Esophagus muscularis mucosa (tissue), 4 donors: ENCODE results near the gene MIAT. TPM values are rescaled to one million over a fixed set of nuclear protein-coding genes. Genes with fewer than 3 reads are reported as not detected.
"Not testable (repeated sequence)": the region's sequence is repeated elsewhere in the genome, so short reads cannot be mapped to it uniquely, and the experiment has no call there.

Experiments used
- DNase-seq: peaks from one replicate; pipeline ENCODE4 v3.0.0-alpha.2; 2017; ENCODE audit errors: extremely low spot score
- H3K27ac ChIP-seq, 4 donors: fragments of 200-600 bp; sonication (generic); replicated peaks in 1 of 4; 1 replicate in 3 of 4; 2 replicates in 1 of 4; pipeline ENCODE4 v1.5.1; 2016 to 2019; ENCODE audit warnings: mild to moderate bottlenecking in 1 of 4
- H3K27me3 ChIP-seq, 4 donors: fragments of 200-600 bp; sonication (generic); one replicate each; pipeline versions ENCODE4 v1.5.1 to v1.6.0; 2016 to 2019
- H3K36me3 ChIP-seq, 4 donors: fragments of 200-600 bp; sonication (generic); one replicate each; pipeline ENCODE4 v1.5.1; 2016 to 2019
- H3K4me1 ChIP-seq, 4 donors: fragments of 200-600 bp; sonication (generic); one replicate each; pipeline ENCODE4 v1.5.1; 2016 to 2019
- H3K4me3 ChIP-seq, 4 donors: fragments of 200-600 bp; sonication (generic); 1 replicate in 2 of 4; 2 replicates in 2 of 4; pipeline ENCODE4 v1.5.1; 2016 to 2019; ENCODE audit warnings: mild to moderate bottlenecking in 4 of 4, moderate library complexity in 1 of 4
- H3K9me3 ChIP-seq, 4 donors: fragments of 200-600 bp; sonication (generic); 1 replicate in 3 of 4; 2 replicates in 1 of 4; pipeline ENCODE4 v1.5.1; 2016 to 2019
- CTCF ChIP-seq, 3 experiments: fragments of 200-600 bp in 2 of 3; fragments of 450-650 bp in 1 of 3; sonication (generic) in 2 of 3; IDR thresholded peaks; one replicate each; pipeline ENCODE4 v1.5.1; 2017 to 2019; ENCODE audit warnings: antibody characterized with exemption in 3 of 3, mild to moderate bottlenecking in 2 of 3, moderate library complexity in 1 of 3
- EP300 ChIP-seq: sonication (generic); formaldehyde crosslinking; IDR thresholded peaks from one replicate; pipeline ENCODE4 v1.6.1; 2017; ENCODE audit warnings: antibody characterized with exemption
- POLR2A ChIP-seq: fragments of 450-650 bp; IDR thresholded peaks from one replicate; pipeline ENCODE4 v1.6.1; 2017; ENCODE audit warnings: antibody characterized with exemption, moderate library complexity, mild to moderate bottlenecking, low read depth
- POLR2AphosphoS5 ChIP-seq, 2 donors: sonication (generic); formaldehyde crosslinking; IDR thresholded peaks; one replicate each; pipeline ENCODE4 v1.6.1; 2017; ENCODE audit warnings: antibody characterized with exemption in 2 of 2
- WGBS: methylation state at CpG from one replicate; pipeline ENCODE4 v1.1.5; 2018; 5-methylcytosine and 5-hydroxymethylcytosine counted together
- intact Hi-C: fragments of 100-400 bp; cut with DNase I; formaldehyde crosslinking; loops from one replicate; pipeline ENCODE4 v1.15.1; 2023
- total RNA-seq, 4 donors: library from RNA; depleted of rRNA; stranded (reverse); fragments of >200 nt; gene quantifications; one replicate each; pipeline versions ENCODE4 v1.1.0 to v1.2.1, GENCODE V29; 2016

The MIAT gene
- total RNA-seq, 4 donors from 2014 or later, result 0.19 to 1.2 (median 0.38) TPM

DNA sequence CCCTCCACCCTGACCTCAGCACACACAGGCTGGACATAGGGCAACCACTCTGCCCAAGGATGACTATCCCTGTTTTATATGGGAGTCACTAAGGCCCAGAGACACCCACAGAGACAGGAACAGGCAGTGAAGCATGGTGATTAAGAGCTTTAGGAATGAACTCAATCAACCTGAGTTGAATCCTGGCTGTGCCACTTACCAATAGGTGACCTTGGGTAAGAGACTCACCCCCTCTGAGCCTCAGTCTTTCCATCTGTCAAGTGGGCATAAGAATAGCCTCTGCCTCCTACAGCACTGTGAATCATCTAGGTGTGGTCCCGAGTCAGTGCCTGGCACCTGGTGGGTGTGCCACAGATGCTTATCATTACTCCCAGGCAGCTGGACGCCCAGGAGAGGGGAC is 46.4 kb upstream of the MIAT start:
- DNase-seq, result no peak
- Histone ChIP-seq H3K27me3 (peaks cover 0 to 40% (median 0%) of the 10 kb centered on the region in 4 donors), H3K36me3 (no peaks in the 10 kb centered on the region), H3K27ac (no peak overlapping the region), H3K4me3 (no peak overlapping the region), H3K4me1 (no peaks in the 10 kb centered on the region), H3K9me3 (no peaks in the 10 kb centered on the region)
- intact Hi-C loops, result no loop called here
- no peak for TF ChIP-seq CTCF (IDR thresholded peaks at IDR 0.05)
- TF ChIP-seq EP300, result no peak
- TF ChIP-seq POLR2A, result no peak
- no peak for TF ChIP-seq POLR2AphosphoS5 (IDR thresholded peaks at IDR 0.05)
- WGBS, result 81% methylated on average over 2 of the region's 2 CpGs

- Histone ChIP-seq H3K27me3 (peaks cover 0 to 54% (median 0%) of the 10 kb centered on the region in 4 donors), H3K9me3 (no peaks in the 10 kb centered on the region), H3K4me1 (no peaks in the 10 kb centered on the region), H3K27ac (no peak overlapping the region), H3K4me3 (no peak overlapping the region), H3K36me3 (no peaks in the 10 kb centered on the region)
- TF ChIP-seq POLR2A, result no peak
- TF ChIP-seq POLR2AphosphoS5 (IDR thresholded peaks at IDR 0.05), result no peak
- no peak for TF ChIP-seq EP300
- no peak for TF ChIP-seq CTCF (IDR thresholded peaks at IDR 0.05)
- DNase-seq, result no peak
- intact Hi-C loops, result no loop called here
- WGBS, result 90% methylated on average over 4 of the region's 4 CpGs
These were observed 44.7 kb upstream of the MIAT start for GRCh38 chr22:26612652-26613051.

DNA sequence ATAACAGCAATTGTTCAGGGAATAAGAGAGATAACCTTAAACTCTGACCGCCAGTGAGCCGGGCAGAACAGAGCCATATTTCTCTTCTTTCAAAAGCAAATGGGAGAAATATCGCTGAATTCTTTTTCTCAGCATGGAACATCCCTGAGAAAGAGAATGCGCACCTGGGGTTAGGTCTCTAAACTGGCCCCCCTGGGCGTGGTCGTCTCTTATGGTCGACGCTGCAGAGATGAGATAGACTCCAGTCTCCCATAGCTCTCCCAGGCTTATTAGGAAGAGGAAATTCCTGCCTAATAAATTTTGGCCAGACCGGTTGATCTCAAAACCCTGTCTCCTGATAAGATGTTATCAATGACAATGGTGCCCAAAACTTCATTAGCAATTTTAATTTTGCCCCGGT is 43.6 kb upstream of the MIAT start:
- peaks cover 0 to 64% (median 0%) of the 10 kb centered on the region in 4 donors for H3K27me3 ChIP-seq

GRCh38 chr22:26614322-26614721 is 43.1 kb upstream of the MIAT start:
- Histone ChIP-seq H3K4me3 (no peak overlapping the region), H3K27ac (no peak overlapping the region), H3K36me3 (no peaks in the 10 kb centered on the region), H3K4me1 (peaks cover 0 to 6% (median 1%) of the 10 kb centered on the region in 4 donors), H3K27me3 (peaks cover 0 to 70% (median 0%) of the 10 kb centered on the region in 4 donors), H3K9me3 (no peaks in the 10 kb centered on the region)
- intact Hi-C loops, result no loop called here
- TF ChIP-seq POLR2A (no peak), POLR2AphosphoS5 (IDR thresholded peaks at IDR 0.05) (no peak), EP300 (no peak), CTCF (IDR thresholded peaks at IDR 0.05) (no peak)
- no peak for DNase-seq
- 52% methylated on average over 14 of the region's 14 CpGs for WGBS

More for the DNA sequence above, 43.6 kb upstream of the MIAT start:
- 26% methylated on average over 10 of the region's 10 CpGs for WGBS
- H3K9me3 ChIP-seq, intact Hi-C loops, DNase-seq, H3K27ac ChIP-seq, H3K4me1 ChIP-seq, H3K4me3 ChIP-seq, H3K36me3 ChIP-seq: not testable (repeated sequence)

DNA sequence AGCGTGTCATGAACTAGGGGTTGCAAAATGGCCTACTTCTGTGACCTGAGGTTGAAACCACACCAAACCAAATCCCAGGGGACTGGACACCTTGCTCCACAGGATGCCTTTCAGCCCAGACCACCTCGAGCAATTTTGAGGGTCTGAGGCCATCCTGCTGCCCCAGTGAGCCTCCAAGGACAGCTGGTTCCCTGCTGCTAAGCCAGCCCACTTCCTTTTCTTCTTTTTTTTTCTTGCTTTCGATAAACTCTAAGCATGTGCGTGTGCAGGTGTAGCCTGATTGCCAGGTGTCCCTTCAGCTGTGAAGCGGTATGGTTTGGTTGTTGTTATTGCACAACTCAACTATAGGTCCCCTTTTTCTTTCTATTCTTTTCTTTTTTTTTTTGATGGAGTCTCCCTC is 42.2 kb upstream of the MIAT start:
- peaks cover 0 to 77% (median 0%) of the 10 kb centered on the region in 4 donors for H3K27me3 ChIP-seq
- no peak overlapping the region for H3K4me3 ChIP-seq
- no peaks in the 10 kb centered on the region for H3K9me3 ChIP-seq
- H3K36me3 ChIP-seq, result no peaks in the 10 kb centered on the region
- intact Hi-C loops, result no loop called here
- no peak overlapping the region for H3K27ac ChIP-seq
- no peak for TF ChIP-seq POLR2AphosphoS5 (IDR thresholded peaks at IDR 0.05)
- TF ChIP-seq CTCF (IDR thresholded peaks at IDR 0.05), result no peak
- TF ChIP-seq POLR2A, result no peak
- WGBS, result 48% methylated on average over 5 of the region's 5 CpGs
- peaks cover 0 to 13% (median 4%) of the 10 kb centered on the region in 4 donors for H3K4me1 ChIP-seq
- DNase-seq, result no peak
